Ovary (tissue), 3 donors: ENCODE results near the gene ATF7.

Experiments used
- CTCF ChIP-seq, 3 donors: fragments of 450-650 bp in 2 of 3; fragments of 200-600 bp in 1 of 3; IDR thresholded peaks; one replicate each; pipeline versions ENCODE4 v1.5.1 to v1.8.0; 2016 to 2022; ENCODE audit warnings: antibody characterized with exemption in 3 of 3, mild to moderate bottlenecking in 1 of 3
- EP300 ChIP-seq: sonication (generic); formaldehyde crosslinking; IDR thresholded peaks from one replicate; pipeline ENCODE4 v1.6.1; 2017; ENCODE audit warnings: antibody characterized with exemption
- POLR2A ChIP-seq: fragments of 450-650 bp; IDR thresholded peaks from one replicate; pipeline ENCODE4 v1.6.1; 2017; ENCODE audit warnings: antibody characterized with exemption, mild to moderate bottlenecking, moderate library complexity
- donor health status: DM: no; HTN: no; CAD: no.

GRCh38 chr12:53533471-53533870 is 92.7 kb downstream of the ATF7 start:
- TF ChIP-seq EP300, result no peak
- TF ChIP-seq CTCF (IDR thresholded peaks at IDR 0.05), result no peak
- TF ChIP-seq POLR2A, result no peak
